GM19043 (cell line): Measurements from ENCODE around the gene ERC2.

ENCODE experiments used
- ATAC-seq: cut with Tn5 transposase; IDR thresholded peaks from one replicate; pipeline ENCODE4 v1.9.1; 2021; ENCODE audit warnings: low read depth; ENCODE audit not compliant: unreplicated experiment

ERC2 gene

DNA sequence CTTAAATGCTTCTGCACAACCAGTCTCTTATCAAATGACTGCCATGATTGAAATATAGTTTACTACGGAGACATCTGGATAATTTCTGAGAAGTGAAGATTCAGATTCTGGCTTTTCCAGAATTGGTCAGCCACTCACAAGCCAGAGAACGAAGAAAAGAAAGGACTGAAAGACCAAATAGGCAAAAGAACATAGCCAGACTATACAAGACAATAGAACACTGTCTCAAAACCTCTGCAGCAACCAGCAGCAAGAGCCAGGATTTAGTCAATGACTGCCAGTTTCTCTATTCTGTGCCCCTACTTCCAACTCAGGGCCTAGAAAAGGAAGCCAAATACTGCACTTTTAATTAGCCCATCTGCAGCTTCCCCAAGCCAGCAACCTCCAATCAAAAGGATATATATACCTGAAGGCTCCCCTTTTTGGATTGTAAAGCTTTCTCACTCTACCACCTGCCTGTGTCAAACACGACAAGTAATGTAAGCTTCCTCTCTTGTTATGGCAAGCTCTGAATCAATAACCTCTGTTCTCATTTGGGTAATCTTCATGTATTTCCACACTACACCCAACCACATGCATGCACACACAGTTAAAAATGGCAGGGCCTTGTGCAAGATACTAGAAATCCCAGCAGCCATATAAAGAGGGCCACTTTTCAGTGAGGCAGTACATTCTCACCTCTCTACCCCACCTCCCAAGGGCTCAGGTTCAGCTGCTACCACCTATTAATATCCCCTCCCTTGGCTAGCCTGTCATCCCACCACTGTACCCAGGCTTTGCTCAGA, 97.1 kb downstream of the ERC2 start:
- no peak for ATAC-seq

DNA sequence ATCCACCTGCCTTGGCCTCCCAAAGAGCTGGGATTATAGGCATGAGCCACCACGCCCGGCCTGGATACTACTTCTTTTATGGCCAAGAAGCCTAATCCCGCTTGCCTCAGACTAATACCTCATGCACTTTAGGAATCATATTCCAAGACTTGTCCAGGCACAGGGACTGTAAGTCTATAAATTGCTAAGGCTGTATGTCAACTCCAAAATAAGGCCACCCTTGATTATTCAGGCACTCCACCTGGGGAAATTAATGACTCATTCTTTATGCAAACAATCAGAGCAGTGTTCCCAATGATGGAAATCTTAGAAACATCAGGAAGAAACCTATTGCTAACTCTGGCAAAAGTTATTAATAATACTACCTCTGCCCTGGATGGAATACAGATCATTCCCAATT, 98.4 kb downstream of the ERC2 start:
- no peak for ATAC-seq

DNA sequence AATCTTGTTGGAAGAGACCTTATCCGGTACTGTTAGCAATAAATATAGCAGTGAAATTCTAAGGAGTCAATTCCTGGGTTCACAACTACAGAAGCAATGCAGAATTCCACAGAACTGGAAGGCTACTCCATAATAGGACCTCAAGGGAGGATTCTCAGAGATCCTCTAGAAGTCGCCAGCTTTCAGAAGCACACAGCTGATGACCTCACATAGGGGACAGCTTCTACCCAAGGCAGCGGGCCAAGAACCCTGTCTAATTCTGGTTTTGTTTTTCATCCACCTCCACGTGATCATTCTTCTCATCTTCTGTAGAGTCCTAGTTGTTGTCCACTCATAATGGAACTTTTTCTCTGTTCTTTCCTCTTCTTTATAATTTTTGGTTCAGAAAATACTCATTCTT, 99.4 kb downstream of the ERC2 start:
- no peak for ATAC-seq

DNA sequence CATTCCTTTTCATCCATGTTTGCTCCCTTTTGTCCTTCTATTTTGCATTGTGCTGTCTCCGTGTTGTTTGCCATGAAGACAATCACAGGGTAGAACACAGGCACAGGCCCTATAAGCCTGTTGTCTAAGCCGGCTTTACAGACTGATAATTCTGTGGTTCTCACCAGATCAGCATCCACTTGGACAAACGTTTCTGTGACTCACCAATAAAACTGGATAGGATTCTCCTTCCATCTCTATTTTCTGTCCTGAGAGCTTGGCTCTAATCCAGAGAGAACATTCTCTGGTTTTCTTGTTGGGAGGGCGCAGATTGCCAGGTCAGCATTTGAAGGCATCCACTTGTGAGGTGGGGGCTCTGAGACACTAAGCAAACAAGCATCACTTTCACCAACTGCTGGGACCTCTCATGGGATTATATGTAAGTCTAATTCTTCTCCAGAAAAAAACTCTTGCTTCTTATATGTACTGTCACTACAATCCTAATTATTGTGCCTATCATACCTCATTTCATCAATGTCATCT, 101.6 kb downstream of the ERC2 start:
- ATAC-seq = no peak

DNA sequence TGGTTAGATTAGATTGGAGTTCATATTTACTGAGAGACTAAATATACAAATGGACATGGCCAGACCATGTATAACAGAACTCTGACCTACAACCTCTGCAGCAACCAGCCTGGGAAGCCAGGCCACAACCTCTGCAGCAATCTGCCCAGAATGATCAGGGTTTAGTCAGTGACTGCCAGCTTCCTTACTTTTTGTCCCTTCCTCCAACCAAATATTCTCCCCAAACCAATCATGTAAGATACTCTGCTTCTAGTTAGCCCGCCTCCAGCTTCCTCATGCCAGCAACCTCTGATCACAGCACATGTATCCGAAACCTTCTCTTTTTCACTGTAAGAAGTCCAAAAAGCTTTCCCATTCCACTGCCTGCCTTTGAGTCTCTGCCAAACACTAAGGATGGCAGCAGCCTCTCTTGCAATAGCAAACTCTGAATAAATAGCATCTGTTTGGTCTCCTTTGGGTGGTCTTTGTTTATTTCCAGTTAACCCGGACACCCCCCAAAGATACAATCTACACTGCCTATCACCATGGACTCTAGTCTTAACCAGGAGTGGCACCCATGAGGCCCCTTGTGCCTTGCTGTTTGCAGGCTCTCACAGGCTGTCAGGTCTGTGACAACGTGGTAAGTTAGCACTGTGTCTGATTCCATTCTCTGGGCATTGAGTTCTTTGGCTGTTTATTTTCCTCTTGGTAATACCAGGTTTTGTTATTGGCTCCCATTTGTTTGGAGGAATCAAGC, 102.2 kb downstream of the ERC2 start:
- ATAC-seq = no peak

DNA sequence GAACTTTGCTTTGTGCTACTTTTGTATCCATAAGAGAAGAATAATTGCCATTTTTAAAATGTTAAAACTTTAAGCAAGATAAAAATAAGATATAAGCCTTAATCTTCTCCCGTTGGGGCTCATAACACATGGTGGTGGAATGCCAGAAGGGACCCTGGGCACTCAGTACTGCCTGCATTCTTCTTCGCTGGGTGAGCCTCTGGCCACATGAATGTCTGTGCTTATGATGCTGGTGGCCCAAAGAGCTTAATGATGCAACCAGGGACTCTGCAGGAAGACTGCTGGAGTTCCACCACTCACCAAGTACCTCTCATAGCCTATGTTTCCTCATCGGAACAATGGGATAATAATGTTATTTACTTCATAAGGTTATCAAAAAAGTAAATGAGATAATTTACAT, 103.6 kb downstream of the ERC2 start:
- no peak for ATAC-seq

DNA sequence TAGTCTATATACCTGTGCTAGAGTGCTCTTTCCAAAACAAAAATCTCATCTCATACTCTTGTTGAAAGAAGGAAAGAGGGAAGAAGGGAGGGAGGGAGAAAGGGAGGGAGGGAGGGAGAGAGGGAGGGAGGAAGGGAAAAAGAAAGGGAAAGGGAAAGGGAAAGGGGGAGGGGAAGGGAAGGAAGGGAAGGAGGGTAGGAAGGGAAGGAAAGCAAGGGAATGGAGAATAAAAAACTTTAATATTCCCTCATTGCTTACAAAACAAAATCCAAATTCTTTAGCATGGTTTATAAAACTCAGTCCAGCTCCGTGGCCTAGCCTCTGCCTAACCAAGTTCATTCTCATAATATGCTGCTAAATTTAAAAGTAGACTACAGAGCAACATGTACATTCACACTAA, 104.5 kb downstream of the ERC2 start:
- ATAC-seq = no peak

DNA sequence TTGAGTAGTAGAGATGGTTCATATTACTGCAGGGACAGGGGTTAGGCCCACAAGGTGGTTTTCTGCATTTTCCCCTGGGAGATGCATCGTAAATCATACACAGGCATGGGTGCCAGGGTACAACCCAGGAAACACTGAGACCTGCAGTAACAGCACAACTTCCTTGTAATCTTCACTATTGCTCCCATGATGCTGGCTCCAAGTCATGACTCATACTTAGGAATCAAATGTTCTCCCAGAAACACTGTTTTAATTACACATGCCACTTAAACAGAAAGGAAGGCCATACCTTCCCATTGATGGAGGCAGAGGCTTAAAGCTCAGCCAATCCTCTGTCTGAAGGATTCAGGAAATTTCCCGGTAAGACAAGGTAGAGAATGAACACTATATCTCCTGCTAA, 106.5 kb downstream of the ERC2 start:
- ATAC-seq = no peak

DNA sequence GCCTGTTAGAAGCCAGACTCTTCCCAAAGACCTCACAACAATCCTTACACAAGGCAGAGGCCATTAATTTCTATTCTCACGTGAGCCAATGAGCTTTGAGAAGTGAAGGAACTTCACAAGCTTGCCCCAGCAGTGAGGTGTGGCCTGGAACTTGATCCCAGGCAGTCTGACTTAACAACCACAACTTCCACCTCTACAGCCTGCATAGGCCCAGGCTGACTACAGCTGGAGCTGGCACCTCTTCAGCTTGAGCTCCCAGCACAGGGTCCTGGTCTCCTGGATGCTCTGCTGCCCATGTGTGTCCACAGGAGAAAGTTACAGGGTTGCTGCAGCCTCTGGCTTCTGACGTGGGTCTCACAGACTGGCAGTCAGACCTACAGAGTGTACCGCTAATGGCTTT, 111.0 kb downstream of the ERC2 start:
- ATAC-seq = no peak

DNA sequence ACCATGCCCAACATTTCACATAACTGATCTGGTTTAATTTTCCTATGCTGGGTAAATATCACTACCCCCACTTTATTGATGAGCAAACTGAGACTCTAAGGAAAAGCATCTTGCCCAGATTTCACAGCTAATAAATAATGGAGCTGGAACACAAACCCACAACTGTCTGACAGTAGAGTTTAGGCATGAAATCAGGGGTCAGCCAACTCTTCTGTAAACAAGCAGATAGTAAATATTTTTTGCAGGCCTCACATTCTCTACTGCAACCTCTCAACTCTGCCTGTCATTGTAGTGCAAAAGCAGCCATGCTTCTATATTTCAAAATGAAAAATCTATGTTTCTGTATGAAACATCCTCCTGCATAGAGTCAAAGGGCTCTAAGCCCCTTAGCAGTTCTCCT, 111.5 kb downstream of the ERC2 start:
- ATAC-seq = no peak

DNA sequence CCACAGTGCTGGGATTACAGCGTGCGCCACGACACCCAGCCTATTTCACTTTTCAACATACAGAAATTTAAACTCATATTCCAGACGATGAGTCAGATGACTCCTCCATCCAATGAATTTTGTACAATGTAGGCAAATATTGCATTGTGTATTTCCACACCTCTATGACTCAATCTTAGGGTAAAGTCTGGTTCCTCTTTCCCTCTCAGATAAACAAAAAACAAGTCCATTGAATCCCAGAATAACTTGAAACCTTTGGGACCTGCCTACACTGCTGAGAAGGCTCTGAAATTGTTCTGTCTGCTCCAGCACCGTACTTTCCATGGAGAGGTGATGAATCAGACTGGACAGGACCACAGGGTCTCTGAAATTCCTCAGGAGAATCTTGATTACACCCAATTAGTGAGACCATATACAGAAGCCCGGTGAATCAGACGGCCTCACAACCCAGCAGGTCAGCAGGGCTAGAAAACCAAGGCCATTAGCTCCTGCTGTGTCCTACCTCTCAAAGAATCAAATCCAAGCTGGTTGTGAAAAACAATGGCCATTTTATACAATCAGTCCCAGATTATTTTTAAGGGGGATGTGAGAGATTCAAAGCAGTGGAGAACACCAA, 112.6 kb downstream of the ERC2 start:
- ATAC-seq = no peak

DNA sequence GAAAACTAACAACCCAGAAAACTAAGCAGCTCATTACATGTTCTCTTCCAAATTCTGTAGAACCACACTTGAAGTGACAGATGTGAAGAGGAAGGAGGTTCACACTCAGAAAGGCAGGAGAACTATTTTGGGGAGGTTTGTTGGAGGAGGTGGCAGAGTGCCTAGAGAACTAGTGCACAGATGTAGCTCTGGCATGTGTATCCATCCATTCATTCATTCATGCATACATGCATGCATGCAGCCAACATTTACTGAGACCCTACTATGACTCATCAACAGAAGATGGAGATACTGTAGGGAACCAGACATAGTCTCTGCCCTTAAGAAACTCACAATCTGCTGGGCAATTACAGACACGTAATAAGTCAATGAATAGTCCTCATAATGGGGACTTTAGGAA, 116.7 kb downstream of the ERC2 start:
- no peak for ATAC-seq

DNA sequence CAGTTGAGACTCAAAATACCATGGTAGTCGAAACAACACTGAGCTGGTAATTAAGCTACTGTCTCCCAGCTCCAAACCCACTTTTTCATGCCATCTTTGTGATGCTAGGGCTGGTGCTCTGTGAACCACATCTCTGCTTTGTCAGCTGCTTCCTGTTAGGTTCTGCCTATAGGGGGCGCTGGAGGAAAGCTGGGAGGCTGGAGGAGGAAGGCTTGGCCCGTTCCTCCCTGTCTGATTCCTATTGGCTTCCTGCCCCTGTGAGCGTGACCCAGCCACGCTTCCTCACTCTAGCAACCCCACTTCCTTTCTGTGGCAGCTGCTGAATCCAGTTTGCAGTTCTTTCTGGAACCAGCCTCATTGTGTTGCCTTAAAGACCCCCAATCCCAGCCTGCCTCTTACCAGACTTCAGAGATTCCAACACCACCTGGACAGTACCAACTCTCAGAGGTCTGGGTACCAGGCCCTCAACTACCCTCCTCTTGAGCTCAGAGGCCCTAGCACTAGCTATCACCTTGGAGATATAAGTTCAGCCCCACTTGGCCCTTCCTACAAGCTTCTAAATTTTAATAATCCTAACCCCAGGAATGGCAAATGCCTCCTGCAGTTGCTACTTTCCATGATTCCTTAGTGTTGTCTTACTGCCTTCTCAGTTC, 120.9 kb downstream of the ERC2 start:
- no peak for ATAC-seq

DNA sequence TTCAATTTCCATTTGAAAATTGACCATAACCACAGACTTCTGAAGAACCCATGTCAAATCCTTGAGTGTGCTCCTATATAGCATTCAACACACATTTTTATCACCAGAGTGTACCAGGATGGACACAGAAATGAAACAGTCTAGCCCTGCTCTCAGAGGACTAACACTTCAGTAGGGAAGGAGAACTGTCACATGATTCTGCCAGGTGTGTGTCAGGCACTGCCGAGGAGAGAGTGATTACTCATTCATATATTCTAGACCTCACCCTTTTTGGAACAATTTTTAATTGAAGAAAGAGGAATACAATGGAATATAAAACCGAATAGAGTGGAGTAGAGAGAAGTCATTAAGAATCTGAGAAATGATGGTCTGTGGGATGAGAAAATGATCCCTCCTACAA, 125.8 kb downstream of the ERC2 start:
- ATAC-seq = no peak

DNA sequence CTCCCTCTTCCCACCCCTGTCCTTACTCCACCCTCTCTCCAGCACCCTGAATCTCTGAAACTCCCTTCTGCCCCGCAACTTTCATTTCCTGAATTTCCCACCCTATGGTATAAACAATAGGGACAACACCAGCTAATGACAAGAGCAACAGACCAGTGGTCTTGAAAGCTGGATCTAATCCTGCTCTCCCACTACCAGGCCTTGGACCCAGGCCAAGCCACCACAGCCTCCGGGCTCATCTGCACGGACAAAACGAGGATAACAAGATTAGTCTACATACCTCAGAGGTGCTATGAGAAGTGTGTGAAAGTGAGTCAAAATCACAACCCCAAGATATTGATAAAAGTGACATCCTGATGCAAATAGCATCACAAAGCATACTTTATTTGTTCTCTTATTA, 128.6 kb downstream of the ERC2 start:
- ATAC-seq = no peak

DNA sequence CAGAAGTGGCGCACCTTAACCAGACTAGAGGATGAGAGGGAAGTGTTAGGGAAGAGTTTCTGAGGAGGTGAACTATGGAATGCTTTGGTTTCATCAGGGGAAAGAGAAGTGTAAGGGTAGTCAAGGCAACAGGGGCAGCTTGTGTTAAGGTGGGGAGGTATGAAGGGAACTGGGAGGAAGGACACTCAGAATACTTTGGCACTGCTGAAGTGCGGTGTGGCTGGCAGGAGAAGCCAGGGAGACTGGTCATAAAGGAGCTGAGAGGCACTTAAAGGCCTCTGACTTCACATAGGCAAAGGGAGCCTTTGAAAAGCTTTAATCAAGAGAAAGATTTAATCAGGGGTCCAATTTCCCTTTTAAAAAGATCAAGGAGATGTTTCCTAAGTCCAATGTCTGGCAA, 129.0 kb downstream of the ERC2 start:
- no peak for ATAC-seq

DNA sequence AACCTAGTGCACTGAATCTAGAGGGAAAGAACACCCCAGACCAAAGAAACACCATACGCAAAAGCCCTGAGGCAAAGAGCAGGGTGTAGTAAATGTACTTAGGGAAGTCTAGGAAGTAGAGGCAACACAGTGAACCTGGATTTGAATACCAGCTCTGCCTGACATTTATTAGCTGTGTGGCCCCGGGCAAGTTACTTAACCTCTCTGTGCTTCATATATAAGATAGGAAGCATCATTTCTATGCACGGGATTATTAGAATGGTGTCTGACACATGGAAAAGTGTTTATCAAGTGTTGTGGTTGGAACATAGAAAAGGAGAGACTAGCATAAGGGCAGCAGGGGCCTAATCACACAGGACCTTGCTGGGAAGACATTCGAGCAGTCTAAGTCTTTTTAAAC, 132.2 kb downstream of the ERC2 start:
- no peak for ATAC-seq

DNA sequence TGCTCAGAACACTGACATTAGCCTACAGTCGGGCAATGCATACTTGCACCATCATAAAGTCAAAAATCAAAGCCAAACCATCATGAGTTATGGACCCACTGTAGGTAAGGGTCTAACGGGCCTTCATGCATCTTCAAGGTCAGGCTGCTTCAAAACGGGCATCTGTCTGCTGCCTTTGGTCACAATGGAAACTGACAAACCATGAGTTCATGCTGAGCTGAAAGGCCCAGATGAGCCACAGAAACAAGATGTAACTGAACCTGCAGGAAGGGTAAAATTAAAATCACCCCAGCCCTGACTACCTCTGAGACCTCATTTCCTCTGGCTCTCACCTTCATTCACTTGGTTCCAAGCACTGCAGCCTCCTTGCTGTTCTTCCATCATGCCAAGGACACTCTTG, 143.8 kb downstream of the ERC2 start:
- no peak for ATAC-seq

DNA sequence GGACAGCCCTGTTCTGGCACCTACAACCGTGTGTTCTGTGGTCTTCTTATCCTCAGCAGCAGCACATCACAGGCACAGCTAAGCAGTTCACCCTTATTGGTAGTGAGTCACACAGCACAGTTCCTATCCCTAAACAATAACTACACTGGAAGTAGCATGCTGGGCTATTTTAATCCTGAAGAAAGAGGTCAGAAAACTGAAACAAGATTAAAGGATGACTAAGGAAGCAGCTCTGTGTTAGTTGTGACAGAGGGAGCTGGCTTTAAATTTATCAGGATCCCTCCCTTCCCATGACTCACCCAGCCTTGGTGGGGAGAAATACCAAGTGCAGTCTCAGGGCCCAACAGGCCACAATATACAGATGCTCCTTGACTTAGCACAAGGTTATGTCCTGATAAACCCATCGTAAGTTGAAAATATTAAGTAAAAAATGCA, 144.3 kb downstream of the ERC2 start:
- no peak for ATAC-seq

DNA sequence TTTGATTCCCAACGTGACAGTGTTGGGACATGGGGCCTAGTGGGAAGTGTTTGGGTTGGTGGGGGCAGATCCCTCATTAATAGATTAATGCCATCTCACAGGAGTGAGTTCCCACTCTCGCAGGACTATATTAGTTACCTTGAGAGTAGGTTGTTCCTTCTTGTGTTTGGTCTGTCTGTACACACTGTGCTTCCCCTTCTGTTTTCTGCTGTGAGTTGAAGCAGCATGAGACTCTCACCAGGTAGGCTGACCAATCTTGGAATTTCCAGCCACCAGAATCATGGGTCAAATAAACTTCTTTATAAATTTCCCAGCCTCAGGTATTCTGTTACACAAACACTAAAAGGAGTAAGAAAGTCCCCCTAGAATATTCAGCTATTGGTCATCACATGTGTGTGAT, 145.4 kb downstream of the ERC2 start:
- ATAC-seq = no peak

DNA sequence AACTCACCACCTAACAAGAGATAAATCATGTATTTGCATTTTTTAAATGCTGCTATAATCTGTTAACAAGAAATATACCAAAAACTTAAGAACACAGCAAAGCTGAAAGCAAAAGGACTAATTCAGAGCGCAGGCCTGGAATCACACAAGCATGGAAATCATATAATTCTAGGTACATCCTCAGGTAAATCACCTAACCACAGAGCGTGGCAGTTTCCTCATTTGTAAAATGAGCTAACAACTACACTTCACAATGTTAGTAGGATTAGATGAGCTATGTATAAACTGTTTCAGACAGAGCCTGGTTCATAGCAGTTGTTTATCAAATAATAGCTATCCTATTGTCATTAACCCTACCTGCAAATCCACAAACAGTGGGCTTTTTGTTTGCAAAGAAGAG, 146.4 kb downstream of the ERC2 start:
- ATAC-seq = no peak
